ENCODE results near the gene VCP.
A peak's percentile ranks its signal among the peaks of the same experiment; 100 is the strongest.
"Not testable (repeated sequence)": the region's sequence is repeated elsewhere in the genome, so short reads cannot be mapped to it uniquely, and the experiment has no call there.

The VCP gene

GRCh38 chr9:35028341-35028740 is 44.1 kb downstream of the VCP start:
- no peak overlapping the region for H3K27ac ChIP-seq

GRCh38 chr9:35027860-35028259 is 44.6 kb downstream of the VCP start:
- Histone ChIP-seq H3K36me3 (no peaks in the 10 kb centered on the region), H3K4me1 (no peaks in the 10 kb centered on the region), H3K4me3 (no peak overlapping the region), H3K27ac (no peak overlapping the region), H3K9ac (no peak overlapping the region), H3K4me2 (no peak overlapping the region), H3K9me3 (peaks cover 6% of the 10 kb centered on the region; the same call in 1 of the 2 replicates), H4K20me1 (no peaks in the 10 kb centered on the region), H3K27me3 (no peaks in the 10 kb centered on the region)
- no peak for TF ChIP-seq Cebpa-rat (IDR thresholded peaks at IDR 0.05)

More at GRCh38 chr9:35028341-35028740, 44.1 kb downstream of the VCP start:
- no peaks in the 10 kb centered on the region for H3K27me3 ChIP-seq
- no peak overlapping the region for H3K4me3 ChIP-seq
- TF ChIP-seq Cebpa-rat (IDR thresholded peaks at IDR 0.05), result no peak
- peaks cover 6% of the 10 kb centered on the region; the same call in 1 of the 2 replicates for H3K9me3 ChIP-seq
- no peaks in the 10 kb centered on the region for H3K36me3 ChIP-seq
- no peaks in the 10 kb centered on the region for H3K4me1 ChIP-seq
- no peak overlapping the region for H3K4me2 ChIP-seq
- no peak overlapping the region for H3K9ac ChIP-seq
- H4K20me1 ChIP-seq, result no peaks in the 10 kb centered on the region

- Histone ChIP-seq H3K36me3 (no peaks in the 10 kb centered on the region), H3K4me3 (no peak overlapping the region), H3K4me2 (no peak overlapping the region), H4K20me1 (no peaks in the 10 kb centered on the region), H3K9me3 (peaks cover 6% of the 10 kb centered on the region; the same call in 1 of the 2 replicates), H3K9ac (no peak overlapping the region), H3K27ac (no peak overlapping the region), H3K4me1 (no peaks in the 10 kb centered on the region), H3K27me3 (no peaks in the 10 kb centered on the region)
- no peak for TF ChIP-seq Cebpa-rat (IDR thresholded peaks at IDR 0.05)
Measured at GRCh38 chr9:35027374-35027773, 45.1 kb downstream of the VCP start.

- Histone ChIP-seq H3K9me3 (peaks cover 6% of the 10 kb centered on the region; the same call in 1 of the 2 replicates), H3K4me1 (no peaks in the 10 kb centered on the region), H3K4me3 (no peak overlapping the region), H3K27me3 (no peaks in the 10 kb centered on the region), H3K36me3 (no peaks in the 10 kb centered on the region), H3K27ac (no peak overlapping the region), H3K9ac (no peak overlapping the region), H3K4me2 (no peak overlapping the region), H4K20me1 (no peaks in the 10 kb centered on the region)
- TF ChIP-seq Cebpa-rat (IDR thresholded peaks at IDR 0.05), result no peak
Measured at GRCh38 chr9:35026671-35027070, 45.8 kb downstream of the VCP start.

- not testable (repeated sequence) for H3K36me3 ChIP-seq, H3K4me3 ChIP-seq, H3K9ac ChIP-seq, H3K4me1 ChIP-seq, H3K27me3 ChIP-seq, H3K27ac ChIP-seq, H4K20me1 ChIP-seq
- H3K9me3 ChIP-seq, result peaks cover 11% of the 10 kb centered on the region
- H3K4me2 ChIP-seq, result 0 out of 2 replicates have a peak overlapping the region, but pooled peaks have one; percentile 8
Measured at GRCh38 chr9:35023443-35023842, 49.0 kb downstream of the VCP start.

GRCh38 chr9:35014517-35014916 is 57.9 kb downstream of the VCP start:
- no peak overlapping the region for H3K4me3 ChIP-seq
- H3K9ac ChIP-seq, result no peak overlapping the region
- H3K27ac ChIP-seq, result no peak overlapping the region
- H3K9me3 ChIP-seq, result peaks cover 42% of the 10 kb centered on the region
- H3K27me3 ChIP-seq, result no peaks in the 10 kb centered on the region
- H3K4me2 ChIP-seq, result peak overlapping the region; percentile 26
- peaks cover 16% of the 10 kb centered on the region for H3K36me3 ChIP-seq
- H3K4me1 ChIP-seq, result peaks cover 10% of the 10 kb centered on the region
- no peaks in the 10 kb centered on the region for H4K20me1 ChIP-seq
- no peak for TF ChIP-seq Cebpa-rat (IDR thresholded peaks at IDR 0.05)

GRCh38 chr9:35010351-35010958 is 62.0 kb downstream of the VCP start:
- Histone ChIP-seq H3K9me3 (peaks cover 20% of the 10 kb centered on the region), H3K4me2 (no peak overlapping the region), H3K27me3 (no peaks in the 10 kb centered on the region), H3K9ac (no peak overlapping the region), H3K4me3 (no peak overlapping the region), H3K27ac (no peak overlapping the region), H4K20me1 (no peaks in the 10 kb centered on the region), H3K36me3 (peaks cover 13% of the 10 kb centered on the region), H3K4me1 (peaks cover 10% of the 10 kb centered on the region)
- TF ChIP-seq Cebpa-rat (IDR thresholded peaks at IDR 0.05), result no peak

Measured in BLaER1 (cell line).